Stimulated activated CD8-positive, alpha-beta memory T cell treated with anti-CD3 and anti-CD28 coated beads, Interleukin-4, amount 100 ng/mL, for 1 hour (primary cell): ENCODE measurements around the gene LCN12.

ENCODE experiments used
- DNase-seq, 2 donors: peaks; one replicate each; pipeline ENCODE4 v3.0.0-alpha.2; 2020; ENCODE audit warnings: low read depth in 2 of 2, low spot score in 1 of 2

Gene LCN12

GRCh38 chr9:136972743-136973142 is 20.7 kb downstream of the LCN12 start:
- no peak for DNase-seq

GRCh38 chr9:136973618-136974617 is 21.8 kb downstream of the LCN12 start:
- no peak for DNase-seq

DNA sequence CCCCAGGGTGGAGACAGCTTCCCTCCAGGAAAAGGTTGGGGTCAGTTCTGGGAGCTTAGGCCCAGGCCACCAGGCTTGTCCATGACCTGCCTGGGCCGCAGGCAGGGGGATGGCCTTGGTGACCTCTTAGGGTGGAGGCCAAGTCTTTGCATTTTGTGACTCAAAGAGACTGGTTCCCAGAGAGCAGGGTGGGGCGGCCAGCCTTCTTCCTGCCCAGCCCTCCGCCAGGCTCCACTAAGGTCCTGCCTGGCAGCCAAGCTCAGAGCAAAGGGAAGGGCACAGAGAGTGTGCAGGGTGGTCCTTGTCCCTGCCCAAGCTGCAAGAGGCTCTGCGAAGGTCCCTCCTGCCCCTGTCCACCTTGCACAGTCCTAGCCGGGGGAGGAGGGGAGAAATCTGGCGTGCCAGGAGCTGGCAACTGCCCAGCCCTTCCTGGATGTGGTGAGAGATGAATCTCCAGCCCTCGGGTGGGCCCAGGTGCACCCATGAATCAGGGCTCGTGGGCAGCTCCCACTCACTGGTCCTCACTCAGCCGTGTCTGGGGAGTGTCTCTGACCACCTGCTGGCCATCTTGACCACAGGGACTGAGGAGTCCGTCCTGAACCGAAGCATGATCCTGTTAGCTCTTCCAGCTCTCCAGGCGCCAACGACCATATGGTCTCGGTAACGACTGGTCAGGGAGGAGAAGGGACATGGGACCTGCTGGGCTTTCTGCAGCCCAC is 22.9 kb downstream of the LCN12 start:
- no peak for DNase-seq

DNA sequence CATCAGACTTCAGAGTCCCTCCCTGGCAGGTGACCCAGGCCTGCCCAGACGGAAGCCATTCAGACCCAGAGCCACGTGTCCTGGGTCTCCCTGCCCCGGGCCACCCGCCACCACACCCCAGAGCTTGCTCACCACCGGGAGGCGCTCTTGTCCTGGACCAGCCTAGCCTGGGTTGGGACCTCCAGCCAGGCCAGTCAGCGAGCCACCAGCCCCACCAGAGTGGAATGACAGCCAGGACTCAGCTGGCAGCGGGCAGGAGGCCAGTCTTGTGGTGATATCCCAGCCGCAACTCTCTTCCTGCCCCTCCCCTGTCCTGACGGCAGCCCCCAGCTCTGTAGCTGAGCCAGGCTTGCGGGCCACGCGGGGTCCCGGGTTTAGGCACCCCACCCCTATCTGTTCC is 23.6 kb downstream of the LCN12 start:
- no peak for DNase-seq

GRCh38 chr9:136977223-136977622 is 25.1 kb downstream of the LCN12 start, which contains the start of gene PTGDS:
Gene PTGDS (plus strand): TSS chr9:136977504. CDS start chr9:136977579, 75 bp downstream.
- no peak for DNase-seq

DNA sequence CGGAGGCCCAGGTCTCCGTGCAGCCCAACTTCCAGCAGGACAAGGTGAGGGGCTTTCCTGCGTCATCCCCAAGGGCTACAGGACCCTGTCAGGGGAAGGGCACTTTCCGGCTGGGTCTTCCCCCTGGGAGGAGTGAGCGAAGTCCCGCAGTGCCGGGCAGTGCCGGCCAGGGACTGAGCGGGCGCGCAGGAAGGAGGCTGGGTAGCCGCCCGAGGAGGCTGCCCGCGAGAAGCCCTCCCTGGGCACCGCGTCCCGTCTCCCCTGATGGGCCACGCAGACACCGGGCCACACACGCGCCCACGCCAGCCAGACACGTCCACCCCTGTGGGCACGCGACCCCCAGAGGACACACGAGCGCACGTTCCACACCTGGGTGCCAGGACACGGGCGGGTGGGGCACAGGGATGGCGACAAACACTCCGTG is 25.6 kb downstream of the LCN12 start:
- no peak for DNase-seq

DNA sequence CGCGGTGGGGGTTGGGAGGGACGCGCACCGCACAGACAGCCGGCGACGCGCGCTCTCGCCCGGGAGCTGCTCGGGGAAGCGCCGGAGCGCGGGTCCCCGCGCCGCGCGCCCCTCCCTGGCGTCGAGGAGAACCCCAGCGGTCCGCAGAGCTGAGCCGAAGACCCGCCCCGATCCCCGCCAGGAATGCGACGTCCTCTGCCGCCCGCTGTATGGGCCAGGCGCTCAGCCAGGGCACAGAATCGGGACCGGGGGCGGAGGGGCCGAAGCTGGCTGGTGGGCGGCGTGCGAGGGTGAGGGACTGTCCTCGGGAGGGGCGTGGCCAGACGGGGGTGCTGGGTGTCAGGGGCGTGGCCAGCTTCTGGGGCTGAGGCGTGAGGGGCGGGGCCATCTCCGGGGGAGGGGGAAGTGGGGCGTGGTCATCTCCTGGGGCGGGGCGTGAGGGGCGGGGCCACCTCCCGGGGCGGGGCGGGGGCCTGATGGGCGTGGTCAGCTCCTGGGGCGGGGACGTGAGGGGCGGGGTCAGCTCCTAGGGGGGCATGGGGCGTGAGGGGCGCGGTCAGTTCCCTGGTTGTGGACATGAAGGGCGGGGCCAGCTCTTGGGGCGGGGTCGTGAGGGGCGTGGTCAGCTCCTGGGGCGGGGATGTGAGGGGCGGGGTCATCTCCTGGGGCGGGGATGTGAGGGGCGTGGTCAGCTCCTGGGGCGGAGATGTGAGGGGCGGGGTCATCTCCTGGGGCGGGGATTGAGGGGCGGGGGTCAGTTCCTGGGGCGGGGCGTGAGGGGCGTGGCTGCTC is 26.2 kb downstream of the LCN12 start:
- peak; percentile 62 to 66 for DNase-seq

DNA sequence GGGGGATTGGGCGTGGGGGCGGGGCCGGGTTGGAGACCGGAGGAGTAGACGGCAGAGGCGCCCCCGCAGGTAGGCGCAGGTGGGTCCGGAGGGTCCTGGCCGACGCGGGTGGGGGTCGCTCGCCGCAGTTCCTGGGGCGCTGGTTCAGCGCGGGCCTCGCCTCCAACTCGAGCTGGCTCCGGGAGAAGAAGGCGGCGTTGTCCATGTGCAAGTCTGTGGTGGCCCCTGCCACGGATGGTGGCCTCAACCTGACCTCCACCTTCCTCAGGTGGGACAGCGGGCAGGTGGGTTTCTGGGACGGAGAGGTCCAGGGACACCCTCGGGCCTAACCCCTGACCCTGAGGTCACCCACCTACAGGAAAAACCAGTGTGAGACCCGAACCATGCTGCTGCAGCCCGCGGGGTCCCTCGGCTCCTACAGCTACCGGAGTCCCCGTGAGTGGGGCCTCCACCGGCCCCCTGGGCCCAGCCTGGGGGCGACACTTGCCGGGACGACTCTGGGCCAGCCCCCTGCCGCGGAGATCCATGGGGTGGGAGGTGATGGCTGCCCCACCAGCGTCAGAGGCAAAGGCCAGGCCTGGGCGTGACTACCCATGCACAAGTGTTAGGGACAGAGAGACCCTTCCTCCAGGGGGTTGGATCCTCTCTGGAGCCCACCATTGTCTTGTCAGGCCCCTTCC is 26.9 kb downstream of the LCN12 start:
- DNase-seq: no peak

DNA sequence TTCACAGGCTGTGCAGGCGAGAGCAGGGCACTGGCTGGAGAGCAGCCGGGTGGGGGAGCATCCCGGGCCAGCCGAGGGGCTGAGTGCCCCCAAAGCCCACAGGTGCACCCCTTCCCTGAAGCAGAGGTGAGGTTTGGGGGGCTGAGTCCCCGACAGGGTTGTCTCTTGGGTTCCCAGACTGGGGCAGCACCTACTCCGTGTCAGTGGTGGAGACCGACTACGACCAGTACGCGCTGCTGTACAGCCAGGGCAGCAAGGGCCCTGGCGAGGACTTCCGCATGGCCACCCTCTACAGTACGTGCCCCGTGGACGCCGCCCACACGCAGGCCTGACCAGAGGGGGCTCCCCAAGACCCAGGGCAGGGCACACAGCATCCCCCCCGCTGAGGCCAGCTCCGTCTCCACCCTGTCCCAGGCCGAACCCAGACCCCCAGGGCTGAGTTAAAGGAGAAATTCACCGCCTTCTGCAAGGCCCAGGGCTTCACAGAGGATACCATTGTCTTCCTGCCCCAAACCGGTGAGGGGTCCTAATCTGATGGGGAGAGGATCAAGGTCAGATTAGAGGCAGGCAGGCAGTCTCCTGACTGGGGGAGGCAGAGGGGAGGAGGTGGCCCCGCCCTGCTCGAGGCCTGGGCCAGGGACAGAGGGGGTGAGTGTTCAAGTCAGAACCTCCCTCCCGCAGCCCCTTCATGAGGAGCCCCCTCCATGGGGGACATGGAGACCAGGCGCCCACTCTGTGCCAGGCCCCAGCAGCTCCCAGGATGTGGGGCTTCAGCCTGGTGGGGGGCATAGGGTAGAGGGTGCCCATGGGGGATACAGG is 27.9 kb downstream of the LCN12 start:
- no peak for DNase-seq

DNA sequence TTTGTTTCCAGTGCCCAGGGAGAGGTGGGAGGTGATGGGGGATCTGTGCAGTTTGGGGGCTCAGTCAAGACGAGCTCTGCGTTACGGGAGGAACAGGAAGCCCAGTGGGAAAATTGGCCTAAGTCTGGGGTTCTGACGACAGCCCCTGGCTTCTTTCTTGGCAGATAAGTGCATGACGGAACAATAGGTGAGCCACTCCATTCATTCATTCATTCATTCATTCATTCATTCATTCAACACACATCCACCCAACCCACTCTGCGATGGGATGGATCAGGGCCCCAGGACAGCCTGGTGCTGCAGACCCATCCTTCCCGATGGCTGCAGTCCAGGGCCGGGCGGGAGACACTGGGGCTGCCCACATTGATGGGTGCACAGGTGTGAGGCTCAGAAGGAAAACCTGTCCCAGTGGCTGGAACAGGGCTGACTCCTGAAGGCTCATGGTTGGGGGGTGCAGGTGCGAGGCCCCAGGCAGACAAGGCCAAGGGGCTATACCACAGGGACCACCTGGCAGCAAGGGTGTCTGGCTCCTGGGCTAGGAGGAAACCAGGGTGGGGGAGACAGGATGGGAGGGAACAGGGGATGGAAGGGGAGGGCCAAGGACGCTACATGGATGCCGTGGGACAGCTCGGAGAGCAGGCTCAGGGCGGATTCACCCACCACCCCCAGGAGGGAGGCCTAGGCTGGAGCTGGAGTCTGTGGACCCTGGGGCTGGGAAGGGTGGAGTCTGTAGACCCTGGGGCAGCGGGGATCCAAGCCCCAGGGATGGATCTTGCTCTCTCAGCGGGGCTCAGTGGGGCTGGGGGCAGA is 28.8 kb downstream of the LCN12 start:
- DNase-seq: no peak

- DNase-seq: no peak
These were observed 29.6 kb downstream of the LCN12 start for GRCh38 chr9:136981588-136982231.

DNA sequence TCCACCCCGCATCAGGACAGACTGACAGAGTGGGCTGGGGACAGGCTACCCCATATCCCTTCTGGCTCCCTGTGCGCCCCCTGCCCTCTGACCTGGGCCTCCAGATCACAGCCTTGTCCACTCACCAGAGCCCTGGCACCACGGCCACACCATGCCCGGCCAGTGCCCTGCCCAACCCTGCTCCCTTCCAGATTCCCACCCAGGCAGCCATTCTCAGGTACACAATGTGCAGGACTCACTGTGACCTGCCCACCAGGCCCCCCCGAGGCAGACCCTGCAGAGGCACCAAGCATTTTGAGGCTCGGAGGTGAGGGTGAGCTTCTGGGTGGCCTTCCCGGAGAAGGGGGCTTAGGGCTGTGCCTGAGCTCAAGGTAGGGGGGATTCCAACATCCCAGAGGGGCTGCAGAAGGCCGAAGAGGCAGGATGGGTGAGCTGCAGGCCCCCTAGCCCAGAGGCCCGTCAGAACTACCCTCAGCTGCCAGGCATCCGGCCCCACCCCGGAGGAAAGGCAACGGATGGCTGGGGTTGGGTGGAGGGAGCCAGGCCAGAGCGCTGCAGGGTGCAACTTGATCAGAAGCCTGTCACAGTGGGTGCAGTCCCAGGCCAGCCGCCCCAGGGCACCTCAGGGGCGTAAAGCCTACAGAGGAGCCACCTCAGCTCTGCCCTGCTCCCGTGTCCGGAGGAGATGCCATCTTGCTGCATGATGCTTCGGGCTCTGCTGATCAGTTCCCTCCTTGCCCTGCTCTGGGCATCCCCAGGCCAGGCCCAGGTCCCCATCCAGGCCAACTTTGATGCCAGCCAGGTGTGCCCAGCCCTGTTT is 30.4 kb downstream of the LCN12 start, which contains the start of gene LCNL1:
TSS of gene LCNL1 (plus strand) at position 762 of the 820 bp plus-strand sequence. CDS start 594 bp downstream, outside the sequence.
- DNase-seq: no peak

DNA sequence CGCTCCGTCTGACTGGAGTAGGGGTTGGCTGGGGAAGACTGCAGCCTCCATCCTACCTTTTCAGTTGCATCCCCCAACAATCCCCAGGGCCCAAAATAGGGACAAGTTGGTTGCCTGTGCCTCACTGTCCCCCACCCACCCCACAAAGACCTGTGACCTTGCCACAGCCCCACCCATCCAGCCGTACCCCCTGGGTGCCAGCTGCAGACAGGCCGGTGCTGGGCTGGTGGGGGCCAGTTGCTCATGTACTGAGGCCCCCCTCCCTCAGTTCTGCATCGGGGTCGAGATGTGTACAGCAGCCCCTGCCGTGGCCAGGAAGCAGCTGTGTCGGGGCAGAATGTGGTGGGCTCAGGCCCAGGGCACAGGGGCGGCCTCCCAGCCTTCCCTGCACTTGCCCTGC is 31.1 kb downstream of the LCN12 start:
- no peak for DNase-seq

- no peak for DNase-seq
These were observed 31.7 kb downstream of the LCN12 start for GRCh38 chr9:136983656-136984314.

- DNase-seq: no peak
These were observed 32.5 kb downstream of the LCN12 start for GRCh38 chr9:136984464-136985026.

DNA sequence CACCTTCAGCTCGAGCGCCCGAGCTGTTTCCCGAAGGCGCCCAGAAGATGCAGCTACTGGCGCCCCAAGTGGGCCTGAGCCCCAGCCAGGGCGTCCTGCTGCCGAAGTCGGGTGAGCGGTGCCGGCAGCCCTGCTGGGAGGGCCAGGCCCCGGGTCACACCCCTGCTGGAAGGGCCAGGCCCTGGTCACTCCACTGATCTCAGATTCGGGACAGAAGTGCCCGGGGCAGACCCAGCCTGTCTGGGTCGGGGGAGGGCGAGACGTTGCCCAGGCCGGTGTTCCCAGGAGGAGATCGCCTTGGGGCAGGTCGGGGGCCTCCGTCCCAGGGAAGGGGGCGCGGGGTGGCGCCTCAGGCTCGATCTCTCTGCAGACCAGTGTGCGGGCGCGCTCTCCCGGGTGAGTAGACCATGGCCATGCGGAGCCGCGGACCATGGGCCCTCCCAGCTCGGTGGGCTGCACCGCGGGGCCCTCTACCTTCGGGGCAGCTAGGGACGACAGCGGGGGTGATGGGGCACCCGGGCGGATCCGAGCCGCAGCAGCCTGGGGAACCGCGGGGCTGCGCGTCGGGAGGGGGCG is 33.0 kb downstream of the LCN12 start:
- no peak for DNase-seq
